NCI-H1694 (cell line): ENCODE measurements around the gene ZNF341.

Source experiments
- DNase-seq: peaks from one replicate; lab custom pipeline; 2025; lab: John Stamatoyannopoulos, UW

Gene ZNF341

GRCh38 chr20:33702861-33703260, 28.9 kb upstream of the ZNF341 start:
- peak; percentile 95 for DNase-seq

GRCh38 chr20:33703498-33704137, 28.2 kb upstream of the ZNF341 start:
- no peak for DNase-seq

- DNase-seq = no peak
Measured at GRCh38 chr20:33704197-33704924, 27.4 kb upstream of the ZNF341 start.

- no peak for DNase-seq
Measured at GRCh38 chr20:33707668-33708067, 24.1 kb upstream of the ZNF341 start.

- no peak for DNase-seq
Measured at GRCh38 chr20:33709398-33709797, 22.4 kb upstream of the ZNF341 start.

- DNase-seq = no peak
Measured at GRCh38 chr20:33709905-33710541, 21.8 kb upstream of the ZNF341 start.

- no peak for DNase-seq
Measured at GRCh38 chr20:33710681-33711445, 20.9 kb upstream of the ZNF341 start.

- DNase-seq = no peak
Measured at GRCh38 chr20:33711446-33711738, 20.4 kb upstream of the ZNF341 start.

- no peak for DNase-seq
Measured at GRCh38 chr20:33713865-33714367, 17.9 kb upstream of the ZNF341 start.

- DNase-seq = no peak
Measured at GRCh38 chr20:33716498-33716897, 15.3 kb upstream of the ZNF341 start.

- no peak for DNase-seq
Measured at GRCh38 chr20:33719277-33719988, 12.4 kb upstream of the ZNF341 start.

- DNase-seq = peak; percentile 97
Measured at GRCh38 chr20:33719989-33720709, 11.6 kb upstream of the ZNF341 start, which contains the start of gene PXMP4. Gene PXMP4, minus strand, starts transcription at chr20:33720310. Its CDS starts 103 bp downstream, at chr20:33720207.

- DNase-seq = no peak
Measured at GRCh38 chr20:33721391-33722140, 10.2 kb upstream of the ZNF341 start.

- DNase-seq = no peak
Measured at GRCh38 chr20:33724439-33725094, 7.2 kb upstream of the ZNF341 start.

GRCh38 chr20:33725607-33726264, 6.1 kb upstream of the ZNF341 start:
- DNase-seq = no peak

- no peak for DNase-seq
Measured at GRCh38 chr20:33727115-33727479, 4.7 kb upstream of the ZNF341 start.

- no peak for DNase-seq
Measured at GRCh38 chr20:33727806-33728205, 4.0 kb upstream of the ZNF341 start.

GRCh38 chr20:33728463-33728862, 3.3 kb upstream of the ZNF341 start:
- DNase-seq = no peak

- no peak for DNase-seq
Measured at GRCh38 chr20:33729101-33729500, 2.7 kb upstream of the ZNF341 start.
